HG03432 (cell line): Measurements from ENCODE around the gene TTC7B.

Experiments
- ATAC-seq: cut with Tn5 transposase; IDR thresholded peaks from one replicate; pipeline ENCODE4 v1.9.1; 2021; ENCODE audit warnings: mild to moderate bottlenecking, moderate library complexity; ENCODE audit not compliant: unreplicated experiment

Gene TTC7B

GRCh38 chr14:90778571-90779255 lies 37.5 kb downstream of the TTC7B start:
- ATAC-seq: no peak

GRCh38 chr14:90777830-90778485 lies 38.3 kb downstream of the TTC7B start:
- no peak for ATAC-seq

- no peak for ATAC-seq
These were observed 38.9 kb downstream of the TTC7B start for GRCh38 chr14:90777358-90777757.

- ATAC-seq: no peak
These were observed 40.8 kb downstream of the TTC7B start for GRCh38 chr14:90775441-90775840.

- ATAC-seq: no peak
These were observed 41.9 kb downstream of the TTC7B start for GRCh38 chr14:90774316-90774715.

- ATAC-seq: no peak
These were observed 42.5 kb downstream of the TTC7B start for GRCh38 chr14:90773705-90774104.

GRCh38 chr14:90773196-90773486 lies 43.1 kb downstream of the TTC7B start:
- ATAC-seq: no peak

- no peak for ATAC-seq
These were observed 48.3 kb downstream of the TTC7B start for GRCh38 chr14:90767899-90768298.

GRCh38 chr14:90760591-90761316 lies 55.5 kb downstream of the TTC7B start:
- ATAC-seq: no peak

- ATAC-seq: no peak
These were observed 56.2 kb downstream of the TTC7B start for GRCh38 chr14:90760078-90760444.

- peak; percentile 39 for ATAC-seq
These were observed 56.7 kb downstream of the TTC7B start for GRCh38 chr14:90759370-90760077.

GRCh38 chr14:90758959-90759358 lies 57.3 kb downstream of the TTC7B start:
- ATAC-seq: peak; percentile 16

- ATAC-seq: peak; percentile 92
These were observed 58.0 kb downstream of the TTC7B start for GRCh38 chr14:90758028-90758889.

- ATAC-seq: no peak
These were observed 58.8 kb downstream of the TTC7B start for GRCh38 chr14:90757452-90757851.

- ATAC-seq: no peak
These were observed 59.4 kb downstream of the TTC7B start for GRCh38 chr14:90756755-90757345.

- no peak for ATAC-seq
These were observed 60.4 kb downstream of the TTC7B start for GRCh38 chr14:90755661-90756304.

GRCh38 chr14:90753456-90754005 lies 62.7 kb downstream of the TTC7B start:
- ATAC-seq: no peak

- ATAC-seq: no peak
These were observed 65.5 kb downstream of the TTC7B start for GRCh38 chr14:90750701-90751100.

- no peak for ATAC-seq
These were observed 66.0 kb downstream of the TTC7B start for GRCh38 chr14:90750191-90750590.

GRCh38 chr14:90747909-90748308 lies 68.3 kb downstream of the TTC7B start:
- ATAC-seq: no peak
